ENCODE measurements around the gene SLC7A4.
A peak's percentile ranks its signal among the peaks of the same experiment; 100 is the strongest.

Gene SLC7A4

DNA sequence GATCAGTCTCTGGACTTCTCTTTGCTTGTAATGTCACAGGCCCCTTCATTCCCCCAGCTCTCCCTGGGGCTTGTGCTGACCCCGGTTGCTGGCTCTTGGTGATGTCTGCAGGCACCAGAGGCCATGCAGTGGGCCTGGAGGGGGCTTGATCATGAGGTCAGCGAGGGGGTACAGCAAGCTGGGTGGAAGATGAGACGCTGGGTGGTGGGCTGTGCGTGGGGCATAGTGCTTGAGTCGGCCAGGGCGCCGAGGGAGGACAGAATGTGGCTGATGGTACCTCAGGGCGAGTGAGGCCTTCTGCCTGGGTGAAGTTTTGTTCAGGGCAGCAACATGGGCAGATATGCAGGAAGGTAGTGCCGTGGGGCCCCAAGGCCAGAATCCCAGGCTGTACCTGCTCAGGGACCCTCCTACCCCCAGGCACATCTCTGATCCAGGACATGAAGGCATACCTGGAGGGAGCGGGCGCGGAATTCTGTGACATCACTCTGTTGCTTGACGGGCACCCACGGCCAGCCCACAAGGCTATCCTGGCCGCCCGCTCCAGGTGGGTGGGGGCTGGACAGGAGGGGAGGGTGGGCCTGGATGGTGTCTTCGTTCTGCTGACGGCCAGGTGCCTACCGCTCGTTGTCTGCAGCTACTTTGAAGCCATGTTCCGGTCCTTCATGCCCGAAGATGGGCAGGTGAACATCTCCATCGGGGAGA is 36.9 kb downstream of the SLC7A4 start:
- no peak for DNase-seq

DNA sequence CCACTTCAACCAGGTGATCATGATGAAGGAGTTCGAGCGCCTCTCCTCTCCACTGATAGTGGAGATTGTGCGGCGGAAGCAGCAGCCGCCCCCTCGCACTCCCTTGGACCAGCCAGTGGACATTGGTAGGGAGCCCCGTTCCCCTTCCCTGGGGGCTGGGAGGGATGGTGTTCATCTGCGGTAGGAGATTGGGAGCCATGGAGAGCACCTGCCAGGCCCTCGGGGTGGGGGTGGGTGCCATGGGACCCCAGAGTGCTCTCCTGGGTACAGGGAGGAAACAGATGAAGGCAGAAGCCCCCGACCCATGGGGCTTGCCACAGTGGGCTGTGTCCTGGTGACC is 37.5 kb downstream of the SLC7A4 start:
- DNase-seq: no peak

- DNase-seq: no peak
Measured at GRCh38 chr22:20994128-20994901, 38.0 kb downstream of the SLC7A4 start.

- no peak for DNase-seq
Measured at GRCh38 chr22:20993304-20994127, 38.8 kb downstream of the SLC7A4 start.

DNA sequence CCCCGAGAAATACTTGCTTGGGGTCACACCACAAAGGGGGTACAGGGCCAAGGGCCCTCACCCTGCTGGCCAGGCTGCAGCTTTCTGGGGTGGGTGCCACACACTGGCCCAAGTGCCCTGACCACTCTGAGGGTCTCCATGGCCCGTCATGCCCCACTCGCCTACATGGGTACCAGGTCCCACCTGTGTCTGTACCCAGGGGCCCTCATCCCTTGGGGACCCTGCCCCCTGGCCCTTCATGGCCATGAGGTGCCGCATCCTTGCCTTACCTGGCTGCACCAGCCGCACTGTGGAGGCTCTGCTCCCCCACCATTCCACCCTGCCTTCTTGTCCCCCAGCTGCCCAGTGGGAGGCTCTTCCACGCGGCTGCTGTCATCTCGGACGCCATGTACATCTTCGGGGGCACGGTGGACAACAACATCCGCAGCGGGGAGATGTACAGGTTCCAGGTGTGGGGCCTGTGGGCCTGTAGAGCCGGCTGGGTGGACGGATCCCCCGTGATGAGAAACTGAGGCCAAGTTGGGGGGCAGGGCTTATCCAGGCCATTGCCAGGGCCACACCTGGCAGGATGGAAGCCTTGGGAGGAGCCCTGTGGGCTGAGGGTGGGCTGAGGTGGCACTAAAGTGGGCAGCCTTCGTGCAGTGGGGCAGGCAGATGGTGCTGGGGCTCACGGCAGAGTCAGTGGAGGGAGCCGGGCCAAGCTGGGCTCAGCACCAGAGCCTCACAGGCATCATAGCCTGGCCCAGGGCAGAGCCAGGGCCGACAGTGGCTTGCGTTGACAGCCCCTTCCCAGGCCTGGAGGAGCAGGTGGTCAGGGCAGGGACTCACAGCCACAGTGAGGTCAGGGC is 39.7 kb downstream of the SLC7A4 start:
- DNase-seq: no peak

GRCh38 chr22:20992056-20992442 is 40.3 kb downstream of the SLC7A4 start:
- DNase-seq: no peak

DNA sequence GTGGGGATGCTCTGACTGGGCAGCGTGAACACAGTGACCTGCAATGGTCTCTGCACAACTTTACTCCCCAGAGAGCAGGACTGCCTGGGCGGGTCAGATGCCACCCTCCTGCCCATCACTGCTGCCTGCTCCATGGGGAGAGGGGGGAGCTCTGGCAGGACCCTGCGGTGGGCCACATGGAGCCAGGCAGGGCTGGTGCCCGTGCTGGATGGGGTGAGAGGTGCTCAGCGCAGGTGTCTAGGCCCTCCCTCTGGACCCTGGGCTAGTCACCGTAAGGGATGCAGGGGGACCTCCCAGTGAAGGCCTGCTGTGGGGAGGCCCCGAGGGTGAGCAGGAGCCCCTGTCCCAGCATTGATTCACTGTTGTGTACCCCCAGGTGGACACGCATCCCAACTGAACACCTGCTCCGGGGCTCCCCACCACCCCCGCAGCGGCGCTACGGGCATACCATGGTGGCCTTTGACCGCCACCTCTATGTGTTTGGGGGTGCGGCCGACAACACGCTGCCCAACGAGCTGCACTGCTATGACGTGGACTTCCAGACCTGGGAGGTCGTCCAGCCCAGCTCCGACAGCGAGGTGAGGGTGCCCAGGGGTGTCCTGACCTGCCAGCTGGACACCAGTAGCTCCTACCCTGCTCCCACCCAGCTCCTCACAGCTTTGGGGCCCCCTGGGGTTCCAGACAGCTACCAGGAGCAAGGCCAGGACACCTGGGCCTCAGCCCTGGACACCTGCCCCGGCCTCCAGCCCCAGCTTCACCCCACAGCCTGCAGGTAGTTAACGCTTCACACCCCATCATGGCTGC is 40.9 kb downstream of the SLC7A4 start:
- no peak for DNase-seq

- no peak for DNase-seq
Measured at GRCh38 chr22:20990184-20991180, 41.9 kb downstream of the SLC7A4 start.

- DNase-seq: no peak
Measured at GRCh38 chr22:20989323-20990138, 42.8 kb downstream of the SLC7A4 start.

GRCh38 chr22:20988573-20989322 is 43.6 kb downstream of the SLC7A4 start:
- no peak for DNase-seq

DNA sequence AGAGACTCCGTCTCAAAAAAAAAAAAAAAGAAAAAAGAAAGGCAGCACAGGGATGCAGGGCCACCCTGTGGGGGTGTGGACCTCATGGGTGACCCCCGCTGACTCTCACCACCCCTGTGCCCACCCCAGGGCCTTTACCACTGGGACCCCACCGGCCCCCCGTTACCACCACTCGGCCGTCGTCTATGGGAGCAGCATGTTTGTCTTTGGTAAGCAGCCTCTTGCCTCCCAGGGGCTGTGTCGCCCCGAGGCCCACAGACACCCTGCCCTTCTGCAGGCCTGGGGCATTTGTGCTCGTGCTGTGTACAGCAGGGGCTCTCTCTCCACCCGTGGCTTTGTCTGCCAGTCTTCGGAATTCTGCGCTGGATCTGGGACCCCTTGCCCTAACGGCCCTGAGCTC is 45.0 kb downstream of the SLC7A4 start:
- DNase-seq: no peak

DNA sequence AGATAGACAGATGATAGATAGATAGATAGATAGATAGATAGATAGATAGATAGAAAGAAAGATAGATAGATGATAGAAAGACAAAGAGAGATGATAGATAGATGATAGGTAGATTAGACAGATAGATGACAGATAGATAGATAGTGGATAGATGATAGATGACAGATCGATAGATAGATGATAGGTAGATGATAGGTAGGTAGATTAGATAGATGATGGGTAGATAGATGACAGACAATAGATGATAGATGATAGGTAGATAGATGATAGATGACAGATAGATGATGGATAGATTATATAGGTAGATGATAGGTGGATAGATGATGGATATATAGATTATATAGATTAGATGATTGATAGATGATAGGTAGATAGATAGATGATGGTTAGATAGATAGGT is 46.0 kb downstream of the SLC7A4 start:
- no peak for DNase-seq

DNA sequence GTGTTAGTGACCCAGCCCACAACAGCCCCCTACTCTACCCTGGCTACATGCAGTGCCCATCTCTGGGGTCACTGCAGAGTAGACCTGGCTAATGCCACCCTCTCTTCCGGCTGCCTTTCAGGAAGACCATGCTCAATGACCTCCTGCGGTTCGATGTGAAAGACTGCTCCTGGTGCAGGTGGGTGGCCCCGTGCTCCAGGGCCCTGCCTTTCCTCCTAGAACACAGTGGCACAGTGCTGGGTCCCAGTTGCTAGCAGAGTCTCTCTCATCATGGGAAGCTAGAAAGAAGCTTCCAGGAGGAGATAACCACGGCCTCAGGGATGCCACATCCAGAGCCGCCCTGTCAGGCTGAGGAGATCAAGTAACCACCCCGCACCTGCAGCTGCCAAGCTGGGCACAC is 46.6 kb downstream of the SLC7A4 start:
- DNase-seq: no peak

DNA sequence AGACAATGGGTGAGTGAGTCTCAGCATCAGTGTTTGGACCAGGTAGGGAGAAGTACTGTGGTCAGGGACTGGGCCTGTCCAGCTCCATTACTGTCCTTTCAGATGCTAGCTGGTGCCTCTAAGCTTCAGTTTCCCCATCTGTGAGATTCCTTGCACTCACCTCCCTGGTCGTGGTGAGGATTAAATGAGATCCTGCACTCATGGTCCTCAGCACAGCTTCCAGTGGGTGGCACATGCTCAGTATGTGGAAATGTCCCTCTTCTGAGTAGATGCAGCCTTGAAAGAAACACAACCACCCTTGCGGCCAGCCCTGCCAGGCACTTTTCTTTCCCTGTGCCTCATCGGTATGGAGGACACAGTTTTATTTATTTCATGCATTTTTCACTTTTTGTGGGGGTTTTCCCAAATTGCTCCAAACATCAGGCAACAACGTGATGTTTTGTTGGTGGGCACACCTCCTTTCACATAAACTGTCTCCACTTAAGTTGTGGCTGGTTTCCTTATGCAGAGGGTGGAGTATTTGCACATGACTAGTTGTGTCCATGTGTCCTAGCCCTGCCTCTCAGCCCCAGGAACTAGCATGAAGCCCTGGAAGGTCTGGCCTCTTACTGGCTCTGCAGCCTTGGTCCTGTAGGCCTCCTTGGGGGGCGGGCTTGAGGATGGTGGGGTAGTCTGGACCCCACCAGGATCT is 49.1 kb downstream of the SLC7A4 start:
- no peak for DNase-seq

DNA sequence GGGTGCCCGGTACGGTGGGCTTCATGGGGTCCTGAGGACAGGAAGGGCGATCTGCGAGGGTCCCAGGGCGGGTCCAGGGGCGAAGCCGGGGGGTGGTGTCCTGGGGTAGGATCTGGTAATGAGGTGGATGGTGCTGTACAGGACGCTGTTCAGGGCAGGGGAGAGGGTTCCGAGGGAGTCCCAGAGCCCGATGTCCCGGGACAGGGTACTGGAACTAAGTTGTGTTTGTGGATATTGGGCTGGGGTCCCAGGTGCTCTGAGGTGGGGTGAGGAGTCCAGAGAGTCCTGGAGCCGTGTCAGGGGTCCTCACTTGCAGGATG is 49.8 kb downstream of the SLC7A4 start:
- no peak for DNase-seq

DNA sequence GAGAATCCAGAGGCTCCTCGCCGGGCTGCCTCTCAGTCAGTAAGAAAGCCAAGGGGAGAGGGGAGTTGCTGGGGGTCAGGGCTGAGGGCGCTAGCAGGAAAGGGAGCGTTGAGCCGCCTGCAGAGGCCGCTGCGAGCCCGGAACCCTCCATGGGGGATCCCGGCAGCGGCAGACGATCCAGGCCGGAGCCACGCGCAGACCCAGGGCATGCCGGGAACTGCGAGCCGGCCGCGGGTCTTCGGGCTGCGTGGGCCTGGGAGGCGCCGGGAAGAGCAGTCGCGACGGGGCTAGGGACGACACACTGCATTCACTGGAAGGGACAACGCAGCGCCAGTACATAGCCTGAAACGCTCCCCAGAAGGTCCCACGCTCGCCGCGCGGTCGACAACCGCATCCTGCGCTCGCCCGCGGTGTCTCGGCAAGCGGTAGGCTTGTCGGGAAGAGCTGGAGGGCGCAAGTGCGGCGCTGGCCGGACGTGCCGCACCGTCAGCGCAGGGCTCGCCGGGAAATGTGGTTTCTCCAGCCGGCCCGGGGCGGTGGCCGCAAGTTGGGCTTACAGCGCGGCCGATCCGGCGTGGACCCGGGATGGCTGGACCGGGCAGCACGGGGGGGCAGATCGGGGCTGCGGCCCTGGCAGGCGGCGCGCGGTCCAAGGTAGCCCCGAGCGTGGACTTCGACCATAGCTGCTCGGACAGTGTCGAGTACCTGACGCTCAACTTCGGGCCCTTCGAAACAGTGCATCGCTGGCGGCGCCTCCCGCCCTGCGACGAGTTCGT is 50.4 kb downstream of the SLC7A4 start, which contains the start of gene LZTR1:
TSS of gene LZTR1 (plus strand) at position 511 of the 776 bp plus-strand sequence. CDS start at position 586, 75 bp downstream.
- DNase-seq: peak; percentile 68

DNA sequence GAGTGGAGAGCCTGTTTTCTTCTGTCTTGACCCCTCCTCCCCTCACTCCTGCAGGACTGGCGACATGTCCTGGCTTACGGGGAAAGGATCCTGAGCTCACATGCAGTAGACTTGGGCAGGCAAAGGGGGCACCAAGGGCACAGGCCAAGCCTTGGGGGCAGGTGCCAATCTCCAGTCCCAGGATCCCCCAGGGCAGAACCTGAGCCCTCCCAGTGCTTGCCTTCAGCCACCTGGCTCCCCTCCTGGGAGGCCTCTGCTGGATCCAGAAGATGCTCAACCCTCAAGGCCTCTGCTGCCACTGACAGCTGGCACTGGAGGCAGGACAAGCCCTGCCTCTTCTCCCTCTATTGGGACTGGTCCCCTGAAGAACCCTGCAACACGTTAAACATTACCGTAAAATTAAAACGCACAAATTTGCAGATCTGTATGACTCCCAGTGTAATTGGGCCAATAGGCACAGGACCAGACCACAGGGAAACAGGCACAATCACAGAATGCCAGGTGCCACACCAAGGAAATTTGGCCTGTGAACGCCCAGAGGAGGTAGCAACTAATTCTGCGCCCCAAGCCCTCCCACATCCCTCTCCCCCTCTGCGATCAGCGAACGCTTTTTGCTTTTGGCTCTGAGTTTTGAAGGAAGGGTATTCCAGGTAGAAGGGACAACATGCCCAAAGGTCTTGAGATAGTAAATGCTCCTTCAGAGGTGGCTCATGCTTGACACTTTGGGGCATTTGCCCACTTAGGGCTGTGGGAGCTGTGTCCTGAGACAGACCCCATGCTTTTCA is 51.2 kb downstream of the SLC7A4 start:
- no peak for DNase-seq
